Measurements from ENCODE around the gene ALOX5. TPM values are rescaled to one million over a fixed set of nuclear protein-coding genes. Genes with fewer than 3 reads are reported as not detected.
"Not testable (repeated sequence)": the region's sequence is repeated elsewhere in the genome, so short reads cannot be mapped to it uniquely, and the experiment has no call there.

Gene ALOX5
- total and polyA plus RNA-seq, 10 of the 15 experiments (the other 5 are each of a cell fraction or from before 2014, with no cell fraction given) = 0.43 to 102 (median 34.2) TPM

- TF ChIP-seq ZZZ3 (IDR thresholded peaks at IDR 0.05; ENCODE audit: control insufficient read depth, insufficient read length, low read depth) (no peak), SMC3 (IDR thresholded peaks at IDR 0.05; ENCODE audit: borderline replicate concordance, low read length) (no peak), USF2 (IDR thresholded peaks at IDR 0.05; ENCODE audit: borderline replicate concordance, low read depth, low read length) (no peak), TAF1 (IDR thresholded peaks at IDR 0.05; ENCODE audit: borderline replicate concordance, low read depth, low read length) (no peak), NR2C2 (IDR thresholded peaks at IDR 0.05; ENCODE audit: borderline replicate concordance, control insufficient read depth, insufficient read length, low read depth) (no peak), IKZF1 (conservative IDR thresholded peaks at IDR 0.05) (no peak), GATAD2B (conservative IDR thresholded peaks at IDR 0.05; ENCODE audit: low read depth) (no peak), SUZ12 (IDR thresholded peaks at IDR 0.05; ENCODE audit: unreplicated experiment) (no peak), NFIC (IDR thresholded peaks at IDR 0.05; ENCODE audit: low read depth, low read length) (no peak), FOS (IDR thresholded peaks at IDR 0.05; ENCODE audit: borderline replicate concordance, extremely low read depth, insufficient read length) (no peak), GABPA (IDR thresholded peaks at IDR 0.05; ENCODE audit: low read depth) (no peak), KDM1A (IDR thresholded peaks at IDR 0.05; ENCODE audit: borderline replicate concordance) (no peak), CBFB (IDR thresholded peaks at IDR 0.05; ENCODE audit: low read depth) (no peak), ZNF274 (IDR thresholded peaks at IDR 0.05; ENCODE audit: insufficient read depth, insufficient read length) (no peak), FOXM1 (IDR thresholded peaks at IDR 0.05; ENCODE audit: low read depth, low read length) (no peak)
Observed at GRCh38 chr10:45339894-45340293, 34.1 kb upstream of the ALOX5 start (continued).

- SMC1A ChIA-PET (ENCODE audit: uncharacterized antibody, unreplicated experiment); POLR2A ChIA-PET; H3K9ac ChIP-seq (ENCODE audit: control insufficient read depth, insufficient read depth, low read length); DNase-seq (ENCODE audit: low read depth, low spot score); H3K36me3 ChIP-seq (ENCODE audit: control insufficient read depth in 2 of 2, insufficient read depth in 2 of 2, low read length in 1 of 2); H3K4me2 ChIP-seq (ENCODE audit: control insufficient read depth, insufficient read depth); ATAC-seq; FAIRE-seq; H3K4me1 ChIP-seq (ENCODE audit: control insufficient read depth, insufficient read depth, low read length); RAD21 ChIA-PET (ENCODE audit: unreplicated experiment); H3K27ac ChIP-seq (ENCODE audit: control insufficient read depth, insufficient read depth); intact Hi-C loops (cut with micrococcal nuclease; ENCODE audit: unreplicated experiment); BruUV-seq (replicated peaks); H3K9me3 ChIP-seq (replicated peaks; ENCODE audit: control insufficient read depth, insufficient read depth, low read length); H3K79me2 ChIP-seq (ENCODE audit: control insufficient read depth, insufficient read depth, low read length); in situ Hi-C loops (cut with MboI); CTCF ChIA-PET; H3K4me3 ChIP-seq; H2AFZ ChIP-seq (ENCODE audit: control insufficient read depth, low read depth, low read length); H4K20me1 ChIP-seq (ENCODE audit: control insufficient read depth, insufficient read depth); H3K27me3 ChIP-seq (replicated peaks in 1 of 2; ENCODE audit: control insufficient read depth in 2 of 2, insufficient read depth in 2 of 2, low read length in 1 of 2): not testable (repeated sequence)
- 22% methylated on average over 4 of the region's 4 CpGs for WGBS (ENCODE audit: insufficient coverage, insufficient replicate concordance, low lambda C conversion rate, missing lambda C conversion rate)
Observed at GRCh38 chr10:45340420-45340819, 33.6 kb upstream of the ALOX5 start.

- DNase-seq (ENCODE audit: low read depth, low spot score); H3K9ac ChIP-seq (ENCODE audit: control insufficient read depth, insufficient read depth, low read length); H3K36me3 ChIP-seq (ENCODE audit: control insufficient read depth in 2 of 2, insufficient read depth in 2 of 2, low read length in 1 of 2); H3K27me3 ChIP-seq (replicated peaks in 1 of 2; ENCODE audit: control insufficient read depth in 2 of 2, insufficient read depth in 2 of 2, low read length in 1 of 2); POLR2A ChIA-PET; BruUV-seq (replicated peaks); H2AFZ ChIP-seq (ENCODE audit: control insufficient read depth, low read depth, low read length); H3K4me3 ChIP-seq; FAIRE-seq; H3K9me3 ChIP-seq (replicated peaks; ENCODE audit: control insufficient read depth, insufficient read depth, low read length); CTCF ChIA-PET; ATAC-seq; intact Hi-C loops (cut with micrococcal nuclease; ENCODE audit: unreplicated experiment); in situ Hi-C loops (cut with MboI); H4K20me1 ChIP-seq (ENCODE audit: control insufficient read depth, insufficient read depth); H3K79me2 ChIP-seq (ENCODE audit: control insufficient read depth, insufficient read depth, low read length); SMC1A ChIA-PET (ENCODE audit: uncharacterized antibody, unreplicated experiment); H3K4me2 ChIP-seq (ENCODE audit: control insufficient read depth, insufficient read depth); H3K27ac ChIP-seq (ENCODE audit: control insufficient read depth, insufficient read depth); H3K4me1 ChIP-seq (ENCODE audit: control insufficient read depth, insufficient read depth, low read length); RAD21 ChIA-PET (ENCODE audit: unreplicated experiment): not testable (repeated sequence)
- WGBS (ENCODE audit: insufficient coverage, insufficient replicate concordance, low lambda C conversion rate, missing lambda C conversion rate) = 89% methylated on average over 21 of the region's 24 CpGs
Observed at GRCh38 chr10:45346652-45347335, 27.2 kb upstream of the ALOX5 start.
